ENCODE data around the gene ABHD17B.
"Not testable (repeated sequence)": the region's sequence is repeated elsewhere in the genome, so short reads cannot be mapped to it uniquely, and the experiment has no call there.

ABHD17B gene

DNA sequence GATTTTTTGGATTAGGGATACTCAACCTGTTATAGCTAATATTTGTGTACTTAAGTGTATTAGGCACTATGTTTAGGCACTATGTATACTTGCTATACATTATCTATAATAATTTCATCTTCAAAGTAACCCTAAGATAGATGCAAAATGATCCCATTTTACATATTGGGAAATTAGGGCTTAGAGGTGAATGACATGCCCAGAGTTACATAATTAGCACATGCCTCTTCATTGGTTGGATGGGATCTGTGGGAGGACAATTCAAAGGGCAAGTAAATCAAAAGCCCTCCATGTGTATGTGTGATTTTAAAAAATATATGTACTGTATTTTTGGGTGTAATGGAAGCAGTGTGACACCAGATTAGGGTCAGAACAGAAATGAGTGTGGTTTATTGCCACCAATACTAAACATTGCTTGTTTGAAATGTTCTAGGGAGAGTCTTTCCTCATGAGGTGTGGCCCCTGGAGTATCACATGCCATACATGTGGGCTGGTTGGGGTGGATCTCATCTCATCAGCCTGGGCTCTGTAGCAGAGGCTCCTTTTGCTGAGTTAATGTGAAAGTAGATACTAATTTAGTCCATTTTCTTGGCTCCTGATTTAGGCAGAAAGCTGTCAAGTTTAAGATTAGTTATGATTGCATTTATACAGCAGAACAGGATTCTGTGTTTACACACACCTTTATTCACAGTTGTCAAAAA is 6.0 kb upstream of the ABHD17B start:
- DNase-seq (ENCODE audit: low read depth in 2 of 2, low spot score in 1 of 2) = no peak

- no peak for DNase-seq (ENCODE audit: low read depth in 2 of 2, low spot score in 1 of 2)
These were observed 4.5 kb upstream of the ABHD17B start for GRCh38 chr9:71915495-71915894.

- DNase-seq (ENCODE audit: low read depth in 2 of 2, low spot score in 1 of 2) = no peak
These were observed 929 bp upstream of the ABHD17B start for GRCh38 chr9:71911908-71912335.

- peak in 1 of 2 donors; percentile 1 for DNase-seq (ENCODE audit: low read depth in 2 of 2, low spot score in 1 of 2)
These were observed 338 bp downstream of the ABHD17B start for GRCh38 chr9:71910650-71911060.

DNA sequence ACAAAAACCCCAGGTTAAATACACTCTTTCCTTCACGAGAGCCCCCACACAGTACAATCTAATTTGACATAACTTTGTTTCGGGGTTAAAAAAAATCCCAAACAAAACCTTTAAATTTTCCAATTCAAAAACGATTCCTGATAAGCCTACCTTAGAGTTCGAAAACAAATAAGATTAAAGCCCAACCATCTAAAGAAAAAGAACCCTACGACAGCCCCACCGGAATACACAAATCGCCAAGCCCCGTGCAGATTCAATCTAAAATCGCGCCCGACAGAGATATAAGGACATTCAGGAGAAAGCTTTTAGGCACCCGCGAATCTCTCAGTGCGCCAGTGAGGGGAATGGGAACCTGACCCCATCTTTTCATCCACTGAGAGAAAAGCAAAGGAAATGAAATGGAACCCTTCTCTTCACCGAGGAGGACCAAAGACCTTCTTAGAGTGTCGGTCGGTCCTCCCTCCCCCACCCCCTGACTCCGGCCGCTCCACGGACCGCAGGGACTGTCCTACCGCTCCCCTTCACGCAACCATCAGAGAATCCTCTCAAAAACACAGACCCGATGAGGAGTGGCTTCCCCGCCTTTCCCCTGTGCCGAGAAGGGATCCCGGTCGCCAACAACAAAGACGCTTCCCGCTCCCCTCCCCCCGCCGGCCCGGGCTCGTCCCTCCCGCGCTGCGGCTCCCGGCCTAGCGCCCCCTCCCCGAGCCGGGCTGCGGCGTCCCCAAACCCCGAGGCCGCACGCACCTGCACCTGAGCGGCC is 925 bp downstream of the ABHD17B start:
- DNase-seq (ENCODE audit: low read depth in 2 of 2, low spot score in 1 of 2) = no peak

GRCh38 chr9:71908825-71909224 is 2.2 kb downstream of the ABHD17B start:
- no peak for DNase-seq (ENCODE audit: low read depth in 2 of 2, low spot score in 1 of 2)

GRCh38 chr9:71904076-71904475 is 6.9 kb downstream of the ABHD17B start:
- no peak for DNase-seq (ENCODE audit: low read depth in 2 of 2, low spot score in 1 of 2)

DNA sequence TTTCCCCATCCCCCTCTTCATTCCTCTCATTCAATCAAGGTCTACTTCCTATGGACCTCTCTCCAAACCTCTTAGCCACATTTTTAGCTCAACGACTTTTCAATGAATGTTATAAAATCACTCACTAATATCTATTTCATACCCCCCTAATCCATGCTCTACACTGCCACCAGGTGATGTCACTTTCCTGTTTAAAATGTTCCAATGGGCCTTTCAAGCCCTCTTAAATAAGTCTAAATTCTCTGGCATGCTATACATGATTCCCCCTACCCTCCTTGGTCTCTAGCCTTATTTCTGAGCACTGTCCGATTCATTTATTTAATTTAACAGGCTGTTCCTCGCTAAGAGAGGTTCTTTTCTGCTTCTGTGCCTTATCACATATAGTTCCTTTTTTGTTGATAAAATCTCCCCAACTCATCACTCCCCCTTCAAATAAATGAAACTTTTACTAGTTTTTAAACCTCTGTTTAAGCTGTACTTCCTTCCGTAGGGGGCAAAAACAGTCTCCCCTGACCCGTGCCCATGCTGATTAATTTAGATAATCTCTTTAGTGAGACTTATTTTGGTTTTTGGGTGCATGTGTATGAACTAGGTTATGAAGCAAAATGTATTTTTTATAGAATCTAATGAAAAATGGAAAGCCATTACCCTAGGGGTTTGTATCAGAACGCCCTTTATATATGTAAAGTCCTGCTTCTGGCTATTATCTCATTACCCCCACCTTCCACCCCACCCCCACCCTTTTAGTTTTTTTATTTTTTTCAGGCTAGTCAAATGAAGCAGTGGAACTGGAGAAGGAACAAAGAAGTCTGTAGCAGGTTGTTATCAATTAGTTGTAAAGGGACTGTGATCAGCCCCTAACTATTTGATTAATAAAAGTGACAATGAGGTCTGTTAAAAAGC is 9.0 kb downstream of the ABHD17B start:
- no peak for DNase-seq (ENCODE audit: low read depth in 2 of 2, low spot score in 1 of 2)

GRCh38 chr9:71898756-71899155 is 12.2 kb downstream of the ABHD17B start:
- not testable (repeated sequence) for DNase-seq (ENCODE audit: low read depth in 2 of 2, low spot score in 1 of 2)

DNA sequence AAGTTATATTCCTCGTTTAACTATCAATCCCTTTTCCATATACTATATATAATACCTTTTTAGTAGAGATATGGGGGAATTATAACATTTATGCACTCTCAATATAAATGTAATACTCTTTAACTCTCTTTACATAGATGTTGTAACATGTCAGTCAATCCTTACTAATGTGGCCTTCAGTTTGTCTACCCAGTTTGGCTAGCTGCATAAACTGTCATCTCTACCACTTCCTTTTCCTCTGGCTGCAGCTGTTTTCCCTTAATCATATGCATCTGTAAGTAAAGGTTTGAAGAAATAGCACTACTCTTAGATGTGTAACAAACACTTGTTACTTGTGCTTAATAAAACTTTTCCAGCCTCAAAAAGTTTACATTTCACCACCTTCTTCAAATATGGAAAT is 13.4 kb downstream of the ABHD17B start:
- DNase-seq (ENCODE audit: low read depth in 2 of 2, low spot score in 1 of 2) = no peak

DNA sequence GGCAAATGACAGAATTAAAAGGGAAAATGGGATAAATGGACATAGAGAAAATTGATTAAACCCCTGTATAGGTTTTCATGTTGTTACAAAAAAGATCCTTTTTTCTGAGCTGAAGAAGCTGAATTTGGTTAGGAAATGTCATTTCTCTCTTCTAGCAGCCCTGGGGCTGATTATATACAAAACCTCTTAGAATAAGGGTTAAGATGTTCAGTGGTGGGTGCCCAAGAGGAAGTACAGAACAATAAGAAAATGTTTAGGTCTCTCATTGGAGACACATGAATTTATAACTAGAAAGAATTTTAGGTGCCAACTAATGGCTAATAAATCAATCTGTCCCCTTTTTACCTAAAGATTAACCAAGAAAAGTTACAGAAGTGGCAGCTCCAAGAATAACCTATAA is 14.2 kb downstream of the ABHD17B start:
- no peak for DNase-seq (ENCODE audit: low read depth in 2 of 2, low spot score in 1 of 2)

DNA sequence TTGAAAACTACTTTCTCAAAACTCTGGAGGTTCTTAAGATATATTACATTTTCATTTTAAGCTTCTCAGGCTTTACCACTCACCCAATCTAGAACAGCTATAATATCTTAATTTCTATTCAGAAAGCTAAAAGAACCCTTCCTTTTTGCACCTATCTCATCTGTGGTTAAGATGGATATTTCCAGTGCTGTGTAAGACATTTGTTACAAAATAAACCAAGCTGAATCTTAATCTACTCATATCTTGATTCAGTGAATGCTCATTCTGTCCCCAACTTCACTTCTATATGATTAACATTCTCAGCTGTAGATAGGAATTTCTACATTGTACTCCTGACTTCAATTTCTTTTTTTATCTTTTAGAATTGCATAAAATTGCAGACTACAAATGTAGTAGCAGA is 15.0 kb downstream of the ABHD17B start:
- DNase-seq (ENCODE audit: low read depth in 2 of 2, low spot score in 1 of 2) = no peak

- no peak for DNase-seq (ENCODE audit: low read depth in 2 of 2, low spot score in 1 of 2)
These were observed 15.9 kb downstream of the ABHD17B start for GRCh38 chr9:71895117-71895516.

GRCh38 chr9:71891557-71892189 is 19.3 kb downstream of the ABHD17B start:
- no peak for DNase-seq (ENCODE audit: low read depth in 2 of 2, low spot score in 1 of 2)

DNA sequence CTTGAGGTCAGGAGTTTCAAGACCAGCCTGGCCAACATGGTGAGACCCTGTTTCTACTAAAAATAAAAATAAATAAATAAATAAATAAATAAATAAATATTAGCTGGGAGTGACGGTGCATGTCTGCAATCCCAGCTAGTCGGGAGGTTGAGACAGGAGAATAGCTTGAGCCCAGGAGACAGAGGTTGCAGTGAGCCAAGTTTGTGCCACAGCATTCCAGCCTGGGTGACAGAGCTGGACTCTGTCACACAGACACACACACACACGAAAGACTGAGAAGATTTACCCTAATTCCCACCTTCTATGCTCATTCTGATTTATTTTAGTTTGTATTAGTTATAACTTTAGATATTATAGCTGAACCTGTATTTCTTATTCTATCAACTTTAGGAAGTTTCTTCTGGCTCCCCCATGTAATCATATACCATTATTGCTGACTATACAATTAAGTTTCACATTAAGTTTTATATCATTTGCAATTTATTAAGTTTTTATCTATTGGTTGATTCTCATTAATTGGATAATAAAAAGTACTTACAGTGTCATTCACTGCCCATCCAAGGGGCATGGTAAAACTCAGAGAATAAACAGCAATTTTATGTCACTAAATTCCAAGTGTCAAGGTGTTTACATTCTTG is 20.8 kb downstream of the ABHD17B start:
- DNase-seq (ENCODE audit: low read depth in 2 of 2, low spot score in 1 of 2) = no peak

- DNase-seq (ENCODE audit: low read depth in 2 of 2, low spot score in 1 of 2) = no peak
These were observed 23.6 kb downstream of the ABHD17B start for GRCh38 chr9:71887362-71887761.

DNA sequence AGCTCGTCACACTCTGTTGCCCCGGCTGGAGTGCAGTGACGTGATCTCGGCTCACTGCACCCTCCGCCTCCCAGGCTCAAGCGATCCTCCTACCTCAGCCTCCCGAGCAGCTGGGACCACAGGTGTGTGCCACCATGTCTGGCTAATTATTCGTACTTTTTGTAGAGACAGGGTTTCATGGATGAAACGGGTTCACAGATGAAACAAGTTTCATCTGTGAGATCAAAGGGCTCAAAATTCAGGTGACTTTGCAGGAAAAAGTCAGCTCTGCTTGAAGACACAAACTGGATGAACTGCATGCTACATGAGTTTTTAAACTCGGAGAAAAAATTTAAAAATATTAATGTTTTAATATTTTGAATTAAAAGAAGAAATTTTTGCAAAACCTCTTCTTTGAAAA is 24.5 kb downstream of the ABHD17B start:
- DNase-seq (ENCODE audit: low read depth in 2 of 2, low spot score in 1 of 2) = no peak

GRCh38 chr9:71886015-71886414 is 25.0 kb downstream of the ABHD17B start:
- no peak for DNase-seq (ENCODE audit: low read depth in 2 of 2, low spot score in 1 of 2)

DNA sequence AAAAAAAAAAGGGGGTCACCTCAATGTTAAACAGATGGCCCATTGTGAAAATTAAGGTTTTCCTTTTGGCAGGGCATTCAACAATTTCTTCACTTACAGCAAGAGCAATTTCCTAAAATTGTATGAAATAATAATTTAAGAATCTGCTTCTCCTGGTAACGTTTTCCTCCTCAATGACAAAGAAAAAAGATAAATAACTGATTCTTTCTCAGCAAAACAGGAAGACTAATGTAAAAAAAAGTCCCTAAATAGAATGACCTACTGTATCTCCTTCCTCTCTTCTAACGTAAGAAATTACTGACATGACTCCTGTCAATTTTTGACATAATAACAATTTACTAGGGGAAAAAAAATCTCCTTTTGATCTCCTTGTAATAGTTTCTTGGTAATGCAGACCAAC is 25.5 kb downstream of the ABHD17B start:
- DNase-seq (ENCODE audit: low read depth in 2 of 2, low spot score in 1 of 2) = no peak

DNA sequence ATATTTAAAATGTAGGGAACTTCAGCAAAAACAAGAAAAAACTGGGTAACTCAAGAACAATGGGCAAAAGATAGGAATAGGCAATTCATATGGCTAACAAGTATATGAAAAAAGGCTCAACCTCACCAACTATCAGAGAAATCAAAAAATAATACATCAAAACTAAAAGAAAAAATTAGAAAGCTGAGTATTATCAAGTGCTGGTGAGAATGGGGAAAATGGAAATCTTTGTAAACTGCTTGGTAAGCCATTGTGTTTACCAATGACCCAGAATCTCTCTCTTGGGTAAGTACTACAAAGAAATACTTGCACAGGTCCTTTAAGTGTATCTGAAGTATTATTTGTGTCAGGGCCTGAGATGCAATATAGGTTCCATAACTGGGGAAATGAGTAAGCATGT is 27.0 kb downstream of the ABHD17B start:
- DNase-seq (ENCODE audit: low read depth in 2 of 2, low spot score in 1 of 2) = no peak
